HepG2 (cell line): ENCODE data around the gene DHX8. TPM values are rescaled to one million over a fixed set of nuclear protein-coding genes. Genes with fewer than 3 reads are reported as not detected.

Experiments
- FOXA3 ChIP-seq: IDR thresholded peaks from 2 replicates; pipeline ENCODE4 v1.6.1; 2016; ENCODE audit warnings: missing genetic modification reagents, missing compliant biosample characterization
- GFI1 ChIP-seq: sonication (generic); formaldehyde crosslinking; IDR thresholded peaks from 2 replicates; pipeline ENCODE4 v1.5.0; 2020; ENCODE audit warnings: missing genetic modification reagents, mild to moderate bottlenecking, borderline replicate concordance
- KLF12 ChIP-seq: sonication (generic); formaldehyde crosslinking; IDR thresholded peaks from 2 replicates; pipeline ENCODE4 v1.4.0; 2020; ENCODE audit warnings: missing genetic modification reagents, borderline replicate concordance
- NAIF1 ChIP-seq: sonication (generic); formaldehyde crosslinking; IDR thresholded peaks from 2 replicates; pipeline ENCODE4 v1.5.0; 2020; ENCODE audit warnings: mild to moderate bottlenecking, missing genetic modification reagents, borderline replicate concordance
- NBN ChIP-seq: fragments of 450-650 bp; conservative IDR thresholded peaks from 2 replicates; pipeline ENCODE4 v1.6.1; 2017
- NCOA2 ChIP-seq: sonication (generic); formaldehyde crosslinking; IDR thresholded peaks from 2 replicates; pipeline ENCODE4 v1.8.0; 2022; ENCODE audit warnings: inconsistent platforms
- NFRKB ChIP-seq: fragments of 450-650 bp; IDR thresholded peaks from 2 replicates; pipeline ENCODE4 v1.6.1; 2017
- NPAS2 ChIP-seq: sonication (generic); formaldehyde crosslinking; IDR thresholded peaks from 2 replicates; pipeline ENCODE4 v1.8.0; 2022; ENCODE audit warnings: mild to moderate bottlenecking, missing genetic modification reagents, borderline replicate concordance
- POGZ ChIP-seq: sonication (generic); formaldehyde crosslinking; IDR thresholded peaks from 2 replicates; pipeline ENCODE4 v1.4.0; 2020; ENCODE audit warnings: mild to moderate bottlenecking, missing genetic modification reagents
- RFX3 ChIP-seq: IDR thresholded peaks from 2 replicates; pipeline ENCODE4 v1.6.1; 2016; ENCODE audit warnings: missing biosample characterization, missing genetic modification reagents
- SALL1 ChIP-seq: sonication (generic); formaldehyde crosslinking; IDR thresholded peaks from 2 replicates; pipeline ENCODE4 v1.8.0; 2022; ENCODE audit warnings: mild to moderate bottlenecking, missing genetic modification reagents
- SIN3B ChIP-seq: fragments of 150-350 bp; IDR thresholded peaks from 2 replicates; pipeline ENCODE4 v1.6.1; 2014; ENCODE audit warnings: low read length
- SNRNP70 ChIP-seq: fragments of 200-400 bp; formaldehyde crosslinking; IDR thresholded peaks from 2 replicates; pipeline ENCODE4 v1.6.1; 2017; ENCODE audit warnings: mild to moderate bottlenecking, low read depth, low read length, moderate library complexity
- THYN1 ChIP-seq: sonication (generic); formaldehyde crosslinking; IDR thresholded peaks from 2 replicates; pipeline ENCODE4 v1.8.1; 2023; ENCODE audit warnings: low read depth, mild to moderate bottlenecking, moderate library complexity, missing genetic modification reagents, borderline replicate concordance
- TSC22D2 ChIP-seq: sonication (generic); formaldehyde crosslinking; IDR thresholded peaks from 2 replicates; pipeline ENCODE4 v1.5.1; 2020; ENCODE audit warnings: missing genetic modification reagents, mild to moderate bottlenecking, borderline replicate concordance
- YEATS4 ChIP-seq: sonication (generic); formaldehyde crosslinking; IDR thresholded peaks from 2 replicates; pipeline ENCODE4 v1.4.0; 2020; ENCODE audit warnings: missing genetic modification reagents, borderline replicate concordance
- ZNF652 ChIP-seq: IDR thresholded peaks from 2 replicates; pipeline ENCODE4 v1.6.1; 2016; ENCODE audit warnings: low read depth, borderline replicate concordance
- polyA plus RNA-seq, 8 experiments: library from polyadenylated mRNA; depleted of rRNA in 3 of 8; stranded (reverse) in 7 of 8; unstranded in 1 of 8; fragments of >200 nt; fragmentation: Illumina TruSeq in 4 of 8; extraction: Trizol in 4 of 8; gene quantifications; 2 replicates each; pipeline versions ENCODE4 v1.2.1 to v1.2.3, GENCODE V29; 2011 to 2016; ENCODE audit warnings: low read depth in 4 of 8, missing spikeins in 1 of 8, mixed read lengths in 1 of 8; ENCODE audit not compliant: insufficient read depth in 1 of 8
- total RNA-seq, 5 experiments: library from RNA; depleted of rRNA; stranded (reverse); fragments of >200 nt; fragmentation: Illumina TruSeq; extraction: Trizol; gene quantifications; 2 replicates each; pipeline ENCODE4 v1.2.3, GENCODE V29; 2016; ENCODE audit warnings: low read depth in 1 of 5
- TF ChIP-seq, protein P1 (sequence below): sonication (generic); IDR thresholded peaks from 2 replicates; pipeline ENCODE4 v1.6.1; 2016; ENCODE audit warnings: low read depth, borderline replicate concordance
- TF ChIP-seq, protein P2 (sequence below): sonication (generic); formaldehyde crosslinking; IDR thresholded peaks from 2 replicates; pipeline ENCODE4 v1.4.0; 2020; ENCODE audit warnings: low read depth, mild to moderate bottlenecking, missing genetic modification reagents
- TF ChIP-seq, protein P3 (sequence below): sonication (generic); formaldehyde crosslinking; IDR thresholded peaks from 2 replicates; pipeline ENCODE4 v1.5.1; 2020; ENCODE audit warnings: mild to moderate bottlenecking, moderate library complexity, missing genetic modification reagents
- TF ChIP-seq, protein P4 (sequence below): sonication (generic); formaldehyde crosslinking; IDR thresholded peaks from 2 replicates; pipeline ENCODE4 v1.9.0; 2021; ENCODE audit warnings: missing genetic modification reagents, mild to moderate bottlenecking, borderline replicate concordance
- TF ChIP-seq, protein P5 (sequence below): sonication (generic); formaldehyde crosslinking; IDR thresholded peaks from 2 replicates; pipeline ENCODE4; 2020; ENCODE audit warnings: missing genetic modification reagents, mild to moderate bottlenecking, borderline replicate concordance
- TF ChIP-seq, protein P6 (sequence below): sonication (generic); formaldehyde crosslinking; IDR thresholded peaks from 2 replicates; pipeline ENCODE4 v1.5.0; 2020; ENCODE audit warnings: missing genetic modification reagents

The DHX8 gene
- total and polyA plus RNA-seq, 2 of the 13 experiments (the other 11 are each of a cell fraction or from before 2014, with no cell fraction given) = 24.8 to 48.9 TPM

DNA sequence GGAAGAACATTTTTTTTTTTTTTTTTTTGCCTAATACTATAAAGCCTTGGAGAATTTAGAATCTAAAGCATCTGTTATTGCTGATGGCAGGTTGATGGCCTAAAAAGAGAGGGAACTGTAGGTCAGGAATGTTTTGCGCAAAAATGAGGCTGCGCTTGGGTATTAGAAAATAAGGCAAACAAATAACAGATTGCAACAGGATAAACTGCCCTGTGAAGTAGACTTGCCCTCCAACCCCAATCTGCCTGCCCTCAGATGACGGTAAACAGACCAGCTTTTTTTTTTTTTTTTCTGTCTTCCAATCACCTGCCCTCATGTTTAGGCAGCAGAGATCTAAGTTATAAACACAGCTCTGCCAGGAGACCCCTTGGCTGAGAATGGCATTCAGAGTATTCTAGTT, 3.8 kb upstream of the DHX8 start (continued):
- TF ChIP-seq, protein P1, sequence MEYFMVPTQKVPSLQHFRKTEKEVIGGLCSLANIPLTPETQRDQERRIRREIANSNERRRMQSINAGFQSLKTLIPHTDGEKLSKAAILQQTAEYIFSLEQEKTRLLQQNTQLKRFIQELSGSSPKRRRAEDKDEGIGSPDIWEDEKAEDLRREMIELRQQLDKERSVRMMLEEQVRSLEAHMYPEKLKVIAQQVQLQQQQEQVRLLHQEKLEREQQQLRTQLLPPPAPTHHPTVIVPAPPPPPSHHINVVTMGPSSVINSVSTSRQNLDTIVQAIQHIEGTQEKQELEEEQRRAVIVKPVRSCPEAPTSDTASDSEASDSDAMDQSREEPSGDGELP = peak; percentile 84
- TF ChIP-seq SALL1 (CRISPR knock-in tag) = peak; percentile 95
- TF ChIP-seq, protein P2, sequence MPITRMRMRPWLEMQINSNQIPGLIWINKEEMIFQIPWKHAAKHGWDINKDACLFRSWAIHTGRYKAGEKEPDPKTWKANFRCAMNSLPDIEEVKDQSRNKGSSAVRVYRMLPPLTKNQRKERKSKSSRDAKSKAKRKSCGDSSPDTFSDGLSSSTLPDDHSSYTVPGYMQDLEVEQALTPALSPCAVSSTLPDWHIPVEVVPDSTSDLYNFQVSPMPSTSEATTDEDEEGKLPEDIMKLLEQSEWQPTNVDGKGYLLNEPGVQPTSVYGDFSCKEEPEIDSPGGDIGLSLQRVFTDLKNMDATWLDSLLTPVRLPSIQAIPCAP = no peak
- no peak for TF ChIP-seq SIN3B
- no peak for TF ChIP-seq NPAS2 (CRISPR knock-in tag)
- TF ChIP-seq THYN1 (CRISPR knock-in tag) = peak; percentile 63; the same call in 1 of the 2 replicates
- no peak for TF ChIP-seq SNRNP70
- TF ChIP-seq, protein P3, sequence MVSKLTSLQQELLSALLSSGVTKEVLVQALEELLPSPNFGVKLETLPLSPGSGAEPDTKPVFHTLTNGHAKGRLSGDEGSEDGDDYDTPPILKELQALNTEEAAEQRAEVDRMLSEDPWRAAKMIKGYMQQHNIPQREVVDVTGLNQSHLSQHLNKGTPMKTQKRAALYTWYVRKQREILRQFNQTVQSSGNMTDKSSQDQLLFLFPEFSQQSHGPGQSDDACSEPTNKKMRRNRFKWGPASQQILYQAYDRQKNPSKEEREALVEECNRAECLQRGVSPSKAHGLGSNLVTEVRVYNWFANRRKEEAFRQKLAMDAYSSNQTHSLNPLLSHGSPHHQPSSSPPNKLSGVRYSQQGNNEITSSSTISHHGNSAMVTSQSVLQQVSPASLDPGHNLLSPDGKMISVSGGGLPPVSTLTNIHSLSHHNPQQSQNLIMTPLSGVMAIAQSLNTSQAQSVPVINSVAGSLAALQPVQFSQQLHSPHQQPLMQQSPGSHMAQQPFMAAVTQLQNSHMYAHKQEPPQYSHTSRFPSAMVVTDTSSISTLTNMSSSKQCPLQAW = peak; percentile 80; the same call in 1 of the 2 replicates
- TF ChIP-seq ZNF652 (CRISPR knock-in tag) = 0 out of 2 replicates have a peak, but pooled peaks have one; percentile 21
- peak; percentile 52; the same call in 1 of the 2 replicates for TF ChIP-seq YEATS4 (CRISPR knock-in tag)
- peak; percentile 96 for TF ChIP-seq FOXA3 (CRISPR knock-in tag)
- TF ChIP-seq TSC22D2 (CRISPR knock-in tag) = no peak
- no peak for TF ChIP-seq RFX3
- TF ChIP-seq NCOA2 = peak; percentile 92
- TF ChIP-seq NAIF1 = no peak
- TF ChIP-seq, protein P4, sequence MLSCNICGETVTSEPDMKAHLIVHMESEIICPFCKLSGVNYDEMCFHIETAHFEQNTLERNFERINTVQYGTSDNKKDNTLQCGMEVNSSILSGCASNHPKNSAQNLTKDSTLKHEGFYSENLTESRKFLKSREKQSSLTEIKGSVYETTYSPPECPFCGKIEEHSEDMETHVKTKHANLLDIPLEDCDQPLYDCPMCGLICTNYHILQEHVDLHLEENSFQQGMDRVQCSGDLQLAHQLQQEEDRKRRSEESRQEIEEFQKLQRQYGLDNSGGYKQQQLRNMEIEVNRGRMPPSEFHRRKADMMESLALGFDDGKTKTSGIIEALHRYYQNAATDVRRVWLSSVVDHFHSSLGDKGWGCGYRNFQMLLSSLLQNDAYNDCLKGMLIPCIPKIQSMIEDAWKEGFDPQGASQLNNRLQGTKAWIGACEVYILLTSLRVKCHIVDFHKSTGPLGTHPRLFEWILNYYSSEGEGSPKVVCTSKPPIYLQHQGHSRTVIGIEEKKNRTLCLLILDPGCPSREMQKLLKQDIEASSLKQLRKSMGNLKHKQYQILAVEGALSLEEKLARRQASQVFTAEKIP (CRISPR knock-in tag) = no peak
- TF ChIP-seq GFI1 = peak; percentile 97
- peak; percentile 45 for TF ChIP-seq POGZ (CRISPR knock-in tag)
- TF ChIP-seq, protein P5, sequence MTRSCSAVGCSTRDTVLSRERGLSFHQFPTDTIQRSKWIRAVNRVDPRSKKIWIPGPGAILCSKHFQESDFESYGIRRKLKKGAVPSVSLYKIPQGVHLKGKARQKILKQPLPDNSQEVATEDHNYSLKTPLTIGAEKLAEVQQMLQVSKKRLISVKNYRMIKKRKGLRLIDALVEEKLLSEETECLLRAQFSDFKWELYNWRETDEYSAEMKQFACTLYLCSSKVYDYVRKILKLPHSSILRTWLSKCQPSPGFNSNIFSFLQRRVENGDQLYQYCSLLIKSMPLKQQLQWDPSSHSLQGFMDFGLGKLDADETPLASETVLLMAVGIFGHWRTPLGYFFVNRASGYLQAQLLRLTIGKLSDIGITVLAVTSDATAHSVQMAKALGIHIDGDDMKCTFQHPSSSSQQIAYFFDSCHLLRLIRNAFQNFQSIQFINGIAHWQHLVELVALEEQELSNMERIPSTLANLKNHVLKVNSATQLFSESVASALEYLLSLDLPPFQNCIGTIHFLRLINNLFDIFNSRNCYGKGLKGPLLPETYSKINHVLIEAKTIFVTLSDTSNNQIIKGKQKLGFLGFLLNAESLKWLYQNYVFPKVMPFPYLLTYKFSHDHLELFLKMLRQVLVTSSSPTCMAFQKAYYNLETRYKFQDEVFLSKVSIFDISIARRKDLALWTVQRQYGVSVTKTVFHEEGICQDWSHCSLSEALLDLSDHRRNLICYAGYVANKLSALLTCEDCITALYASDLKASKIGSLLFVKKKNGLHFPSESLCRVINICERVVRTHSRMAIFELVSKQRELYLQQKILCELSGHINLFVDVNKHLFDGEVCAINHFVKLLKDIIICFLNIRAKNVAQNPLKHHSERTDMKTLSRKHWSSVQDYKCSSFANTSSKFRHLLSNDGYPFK (CRISPR knock-in tag) = no peak
- TF ChIP-seq, protein P6, sequence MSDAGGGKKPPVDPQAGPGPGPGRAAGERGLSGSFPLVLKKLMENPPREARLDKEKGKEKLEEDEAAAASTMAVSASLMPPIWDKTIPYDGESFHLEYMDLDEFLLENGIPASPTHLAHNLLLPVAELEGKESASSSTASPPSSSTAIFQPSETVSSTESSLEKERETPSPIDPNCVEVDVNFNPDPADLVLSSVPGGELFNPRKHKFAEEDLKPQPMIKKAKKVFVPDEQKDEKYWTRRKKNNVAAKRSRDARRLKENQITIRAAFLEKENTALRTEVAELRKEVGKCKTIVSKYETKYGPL = no peak
- TF ChIP-seq KLF12 (CRISPR knock-in tag) = 0 out of 2 replicates have a peak, but pooled peaks have one; percentile 50
- TF ChIP-seq NBN = no peak
- TF ChIP-seq NFRKB = no peak
